ENCODE data around the gene RNF14.
"Not testable (repeated sequence)": the region's sequence is repeated elsewhere in the genome, so short reads cannot be mapped to it uniquely, and the experiment has no call there.

Gene RNF14

GRCh38 chr5:142036918-142037317, 68.0 kb downstream of the RNF14 start:
- H3K4me3 ChIP-seq (ENCODE audit: low read depth, low read length), result no peak overlapping the region
- no peak for DNase-seq (ENCODE audit: low read depth)
- no peak for TF ChIP-seq CTCF (conservative IDR thresholded peaks at IDR 0.05; ENCODE audit: low read depth, low read length)

GRCh38 chr5:142037599-142037998, 68.7 kb downstream of the RNF14 start:
- not testable (repeated sequence) for H3K4me3 ChIP-seq (ENCODE audit: low read depth, low read length); DNase-seq (ENCODE audit: low read depth)

- TF ChIP-seq CTCF (conservative IDR thresholded peaks at IDR 0.05; ENCODE audit: low read depth, low read length), result no peak
- no peak for DNase-seq (ENCODE audit: low read depth)
- H3K4me3 ChIP-seq (ENCODE audit: low read depth, low read length), result no peak overlapping the region
Observed at GRCh38 chr5:142038735-142039134, 69.8 kb downstream of the RNF14 start.
